ENCODE measurements around the gene NCKAP5. TPM values are rescaled to one million over a fixed set of nuclear protein-coding genes. Genes with fewer than 3 reads are reported as not detected.

The NCKAP5 gene
- total RNA-seq, 2 experiments from 2014 or later: not detected

DNA sequence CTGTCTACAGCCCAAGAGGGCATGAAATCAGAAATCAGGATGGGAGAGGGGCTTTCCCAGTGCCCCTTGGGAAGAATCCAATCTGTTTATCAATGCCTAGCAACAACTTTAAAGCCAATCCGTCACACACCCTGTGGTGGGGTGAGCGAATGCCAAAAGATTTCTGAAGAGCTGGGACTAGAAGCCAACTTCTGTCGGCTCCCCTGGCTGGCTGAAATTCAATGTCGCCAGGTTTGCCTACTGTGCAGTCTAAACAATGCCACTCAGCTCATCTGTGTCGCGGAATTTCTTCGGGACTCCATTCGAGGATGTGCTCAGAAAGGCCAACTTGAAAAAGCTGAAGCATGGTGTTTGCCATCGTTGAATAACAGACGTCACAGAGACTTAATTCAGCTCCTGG, 31.5 kb upstream of the NCKAP5 start:
- TF ChIP-seq, protein P1, sequence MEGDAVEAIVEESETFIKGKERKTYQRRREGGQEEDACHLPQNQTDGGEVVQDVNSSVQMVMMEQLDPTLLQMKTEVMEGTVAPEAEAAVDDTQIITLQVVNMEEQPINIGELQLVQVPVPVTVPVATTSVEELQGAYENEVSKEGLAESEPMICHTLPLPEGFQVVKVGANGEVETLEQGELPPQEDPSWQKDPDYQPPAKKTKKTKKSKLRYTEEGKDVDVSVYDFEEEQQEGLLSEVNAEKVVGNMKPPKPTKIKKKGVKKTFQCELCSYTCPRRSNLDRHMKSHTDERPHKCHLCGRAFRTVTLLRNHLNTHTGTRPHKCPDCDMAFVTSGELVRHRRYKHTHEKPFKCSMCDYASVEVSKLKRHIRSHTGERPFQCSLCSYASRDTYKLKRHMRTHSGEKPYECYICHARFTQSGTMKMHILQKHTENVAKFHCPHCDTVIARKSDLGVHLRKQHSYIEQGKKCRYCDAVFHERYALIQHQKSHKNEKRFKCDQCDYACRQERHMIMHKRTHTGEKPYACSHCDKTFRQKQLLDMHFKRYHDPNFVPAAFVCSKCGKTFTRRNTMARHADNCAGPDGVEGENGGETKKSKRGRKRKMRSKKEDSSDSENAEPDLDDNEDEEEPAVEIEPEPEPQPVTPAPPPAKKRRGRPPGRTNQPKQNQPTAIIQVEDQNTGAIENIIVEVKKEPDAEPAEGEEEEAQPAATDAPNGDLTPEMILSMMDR (IDR thresholded peaks at IDR 0.05): no peak
- Mint-ChIP-seq H3K9me3 (no peaks in the 10 kb centered on the region), H3K4me3 (no peak overlapping the region), H3K27me3 (no peaks in the 10 kb centered on the region), H3K36me3 (ENCODE audit: low read depth) (no peaks in the 10 kb centered on the region), H3K27ac (no peak overlapping the region), H3K4me1 (ENCODE audit: low read depth) (no peaks in the 10 kb centered on the region)
- no peak for ATAC-seq
- ChIA-PET POLR2A (no interaction called here), CTCF (no interaction called here)
- intact Hi-C loops (cut with micrococcal nuclease): no loop called here
- DNase-seq: no peak

- ChIA-PET POLR2A (no interaction called here), CTCF (no interaction called here)
- Mint-ChIP-seq H3K27me3 (no peaks in the 10 kb centered on the region), H3K27ac (no peak overlapping the region), H3K4me1 (ENCODE audit: low read depth) (no peaks in the 10 kb centered on the region), H3K4me3 (no peak overlapping the region), H3K9me3 (no peaks in the 10 kb centered on the region), H3K36me3 (ENCODE audit: low read depth) (no peaks in the 10 kb centered on the region)
- intact Hi-C loops (cut with micrococcal nuclease): no loop called here
- TF ChIP-seq, protein P1 (IDR thresholded peaks at IDR 0.05): no peak
- no peak for ATAC-seq
- no peak for DNase-seq
These were observed 31.0 kb upstream of the NCKAP5 start for GRCh38 chr2:133599211-133599803.

DNA sequence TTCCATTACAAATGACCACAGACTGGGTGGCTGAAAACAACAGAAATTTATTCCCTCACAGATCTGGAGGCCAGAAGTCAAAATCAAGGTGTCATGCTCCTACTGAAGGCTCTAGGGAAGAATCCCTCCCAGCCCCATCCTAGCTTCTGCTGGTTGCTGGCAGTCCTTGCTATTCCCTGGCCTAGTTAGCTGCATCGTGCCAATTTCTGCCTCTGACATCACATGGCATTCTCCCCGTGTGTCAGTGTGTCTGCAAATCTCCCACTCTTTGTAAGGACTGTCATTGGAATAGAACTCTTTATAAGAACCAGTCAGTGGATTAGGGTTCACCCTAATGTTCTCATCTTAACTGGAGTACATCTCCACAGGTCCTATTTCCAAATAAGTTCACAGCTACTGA, 30.5 kb upstream of the NCKAP5 start:
- POLR2A ChIA-PET: no interaction called here
- CTCF ChIA-PET: no interaction called here
- no peaks in the 10 kb centered on the region for H3K27me3 Mint-ChIP-seq
- ATAC-seq (no peak), DNase-seq (no peak)
- H3K4me3 Mint-ChIP-seq: no peak overlapping the region
- no peaks in the 10 kb centered on the region for H3K9me3 Mint-ChIP-seq
- no peaks in the 10 kb centered on the region for H3K4me1 Mint-ChIP-seq (ENCODE audit: low read depth)
- H3K36me3 Mint-ChIP-seq (ENCODE audit: low read depth): no peaks in the 10 kb centered on the region
- TF ChIP-seq, protein P1 (IDR thresholded peaks at IDR 0.05): no peak
- H3K27ac Mint-ChIP-seq: no peak overlapping the region
- intact Hi-C loops (cut with micrococcal nuclease): no loop called here

DNA sequence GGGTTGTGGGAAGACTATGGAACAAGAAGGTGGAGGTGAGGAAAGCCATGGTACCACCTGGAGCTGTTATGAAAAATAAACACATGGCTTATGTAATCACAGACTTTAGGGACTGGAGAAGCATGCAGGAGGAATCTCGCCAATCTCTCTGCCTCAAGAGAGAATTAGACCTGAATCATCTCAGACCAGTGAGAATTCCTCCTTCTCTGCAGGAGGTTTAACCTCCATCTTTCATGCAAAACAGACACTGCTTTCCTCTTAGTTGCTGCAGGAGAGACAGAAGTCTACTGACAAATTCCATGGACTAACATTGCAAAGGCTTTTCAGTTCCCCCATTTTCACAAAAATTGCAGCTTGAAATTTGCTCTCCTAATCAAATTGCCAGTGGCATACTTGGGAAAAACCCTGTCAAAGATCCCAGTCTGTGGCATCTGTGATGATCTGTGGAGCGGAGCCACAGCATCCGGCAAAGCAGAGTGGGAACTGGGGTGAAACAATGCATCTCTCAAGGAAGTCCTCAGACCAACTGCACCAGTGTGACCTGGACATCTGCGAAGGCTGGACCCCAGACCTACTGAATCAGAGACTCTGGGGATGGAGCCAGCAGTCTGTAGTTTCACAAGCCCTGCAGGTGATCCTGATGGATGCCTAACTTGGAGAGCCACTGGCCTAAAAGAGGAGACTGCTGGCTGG, 28.6 kb upstream of the NCKAP5 start:
- intact Hi-C loops (cut with micrococcal nuclease): no loop called here
- Mint-ChIP-seq H3K27ac (no peak overlapping the region), H3K36me3 (ENCODE audit: low read depth) (no peaks in the 10 kb centered on the region), H3K27me3 (no peaks in the 10 kb centered on the region), H3K4me3 (no peak overlapping the region), H3K4me1 (ENCODE audit: low read depth) (no peaks in the 10 kb centered on the region), H3K9me3 (no peaks in the 10 kb centered on the region)
- DNase-seq (no peak), ATAC-seq (no peak)
- ChIA-PET POLR2A (no interaction called here), CTCF (no interaction called here)
- TF ChIP-seq, protein P1 (IDR thresholded peaks at IDR 0.05): no peak

DNA sequence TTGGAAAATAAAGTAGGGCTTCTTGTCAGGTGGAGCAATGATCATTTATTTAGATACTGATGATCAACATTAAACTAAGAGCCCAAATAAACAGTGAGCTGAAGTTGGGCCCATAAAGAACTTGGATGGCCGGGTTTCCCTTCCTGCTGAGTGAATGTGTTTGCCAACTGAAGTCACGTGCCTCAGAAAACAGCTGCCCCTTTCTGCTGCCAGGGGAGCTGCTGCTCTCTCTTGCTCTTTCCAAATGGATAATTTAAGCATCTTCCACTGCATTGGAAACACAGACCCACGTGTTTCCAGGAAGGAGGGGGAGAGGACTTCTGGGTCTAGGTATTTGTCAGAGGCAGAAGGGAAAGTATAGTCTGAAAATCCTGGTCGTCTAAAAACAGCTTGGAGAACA, 22.9 kb upstream of the NCKAP5 start:
- TF ChIP-seq, protein P1 (IDR thresholded peaks at IDR 0.05): no peak
- Mint-ChIP-seq H3K4me3 (no peak overlapping the region), H3K36me3 (ENCODE audit: low read depth) (no peaks in the 10 kb centered on the region), H3K9me3 (no peaks in the 10 kb centered on the region), H3K27me3 (peaks cover 3% of the 10 kb centered on the region), H3K27ac (no peak overlapping the region), H3K4me1 (ENCODE audit: low read depth) (no peaks in the 10 kb centered on the region)
- ChIA-PET CTCF (no interaction called here), POLR2A (no interaction called here)
- intact Hi-C loops (cut with micrococcal nuclease): no loop called here
- DNase-seq (no peak), ATAC-seq (no peak)
